ENCODE data around the gene CNNM4. TPM values are rescaled to one million over a fixed set of nuclear protein-coding genes. Genes with fewer than 3 reads are reported as not detected.
"Not testable (repeated sequence)": the region's sequence is repeated elsewhere in the genome, so short reads cannot be mapped to it uniquely, and the experiment has no call there.

The CNNM4 gene
- total RNA-seq, 2 experiments from 2014 or later, result 5.6 to 6.0 TPM

GRCh38 chr2:96775160-96775559 is 14.5 kb downstream of the CNNM4 start:
- H3K27me3 Mint-ChIP-seq (ENCODE audit: low read depth), result no peaks in the 10 kb centered on the region
- no peak overlapping the region for H3K27ac Mint-ChIP-seq
- intact Hi-C loops (cut with micrococcal nuclease), result no loop called here
- no peaks in the 10 kb centered on the region for H3K9me3 Mint-ChIP-seq
- no peak for DNase-seq
- CTCF ChIA-PET, result interaction anchor here (1.5 to 2.8 kb wide), 2 partner anchors 12 to 25 kb away, joined by 11 to 46 read pairs; partner anchors contain the start of gene CNNM4
- peaks cover 2% of the 10 kb centered on the region for H3K36me3 Mint-ChIP-seq (ENCODE audit: low read depth)
- peaks cover 21% of the 10 kb centered on the region for H3K4me1 Mint-ChIP-seq (ENCODE audit: low read depth)
- no peak overlapping the region for H3K4me3 Mint-ChIP-seq

- CTCF ChIA-PET, result no interaction called here
- no peak overlapping the region for H3K27ac Mint-ChIP-seq
- H3K4me3 Mint-ChIP-seq, result no peak overlapping the region
- H3K4me1 Mint-ChIP-seq (ENCODE audit: low read depth), result peaks cover 4% of the 10 kb centered on the region
- no peaks in the 10 kb centered on the region for H3K9me3 Mint-ChIP-seq
- H3K27me3 Mint-ChIP-seq (ENCODE audit: low read depth), result no peaks in the 10 kb centered on the region
- H3K36me3 Mint-ChIP-seq (ENCODE audit: low read depth), result peaks cover 2% of the 10 kb centered on the region
- intact Hi-C loops (cut with micrococcal nuclease), result no loop called here
- DNase-seq, result no peak
Observed at GRCh38 chr2:96783388-96783787, 22.7 kb downstream of the CNNM4 start.

GRCh38 chr2:96787411-96787810 is 26.7 kb downstream of the CNNM4 start:
- CTCF ChIA-PET, result no interaction called here
- Mint-ChIP-seq H3K9me3 (no peaks in the 10 kb centered on the region), H3K27me3 (ENCODE audit: low read depth) (no peaks in the 10 kb centered on the region), H3K36me3 (ENCODE audit: low read depth) (no peaks in the 10 kb centered on the region), H3K4me3 (no peak overlapping the region), H3K4me1 (ENCODE audit: low read depth) (peaks cover 4% of the 10 kb centered on the region), H3K27ac (no peak overlapping the region)
- intact Hi-C loops (cut with micrococcal nuclease), result no loop called here
- DNase-seq, result no peak

- CTCF ChIA-PET, result no interaction called here
- intact Hi-C loops (cut with micrococcal nuclease), result no loop called here
- no peak for DNase-seq
- Mint-ChIP-seq H3K9me3 (no peaks in the 10 kb centered on the region), H3K27ac (no peak overlapping the region), H3K4me1 (ENCODE audit: low read depth) (peaks cover 4% of the 10 kb centered on the region), H3K27me3 (ENCODE audit: low read depth) (no peaks in the 10 kb centered on the region), H3K36me3 (ENCODE audit: low read depth) (no peaks in the 10 kb centered on the region), H3K4me3 (no peak overlapping the region)
Observed at GRCh38 chr2:96788442-96789244, 27.9 kb downstream of the CNNM4 start.

GRCh38 chr2:96789245-96789617 is 28.5 kb downstream of the CNNM4 start:
- H3K4me3 Mint-ChIP-seq, result no peak overlapping the region
- CTCF ChIA-PET, result no interaction called here
- no peaks in the 10 kb centered on the region for H3K36me3 Mint-ChIP-seq (ENCODE audit: low read depth)
- intact Hi-C loops (cut with micrococcal nuclease), result no loop called here
- H3K4me1 Mint-ChIP-seq (ENCODE audit: low read depth), result peaks cover 4% of the 10 kb centered on the region
- no peaks in the 10 kb centered on the region for H3K9me3 Mint-ChIP-seq
- H3K27ac Mint-ChIP-seq, result no peak overlapping the region
- H3K27me3 Mint-ChIP-seq (ENCODE audit: low read depth), result no peaks in the 10 kb centered on the region
- no peak for DNase-seq

GRCh38 chr2:96792772-96793749 is 32.4 kb downstream of the CNNM4 start:
- H3K4me3 Mint-ChIP-seq, result no peak overlapping the region
- H3K36me3 Mint-ChIP-seq (ENCODE audit: low read depth), result no peaks in the 10 kb centered on the region
- no peaks in the 10 kb centered on the region for H3K9me3 Mint-ChIP-seq
- no peak for DNase-seq
- CTCF ChIA-PET, result no interaction called here
- no peaks in the 10 kb centered on the region for H3K27me3 Mint-ChIP-seq (ENCODE audit: low read depth)
- intact Hi-C loops (cut with micrococcal nuclease), result no loop called here
- no peak overlapping the region for H3K27ac Mint-ChIP-seq
- H3K4me1 Mint-ChIP-seq (ENCODE audit: low read depth), result no peaks in the 10 kb centered on the region

- H3K36me3 Mint-ChIP-seq (ENCODE audit: low read depth), result no peaks in the 10 kb centered on the region
- no peak overlapping the region for H3K4me3 Mint-ChIP-seq
- H3K9me3 Mint-ChIP-seq, result no peaks in the 10 kb centered on the region
- no peaks in the 10 kb centered on the region for H3K27me3 Mint-ChIP-seq (ENCODE audit: low read depth)
- no peak for DNase-seq
- H3K27ac Mint-ChIP-seq, result no peak overlapping the region
- no peaks in the 10 kb centered on the region for H3K4me1 Mint-ChIP-seq (ENCODE audit: low read depth)
- CTCF ChIA-PET, result no interaction called here
- intact Hi-C loops (cut with micrococcal nuclease), result no loop called here
Observed at GRCh38 chr2:96795076-96795475, 34.4 kb downstream of the CNNM4 start.

- DNase-seq; H3K4me3 Mint-ChIP-seq; H3K4me1 Mint-ChIP-seq (ENCODE audit: low read depth); intact Hi-C loops (cut with micrococcal nuclease); H3K36me3 Mint-ChIP-seq (ENCODE audit: low read depth); H3K27ac Mint-ChIP-seq; H3K27me3 Mint-ChIP-seq (ENCODE audit: low read depth); H3K9me3 Mint-ChIP-seq: not testable (repeated sequence)
- CTCF ChIA-PET, result interaction anchor here (0.6 kb wide), 1 partner anchor 92 kb away, joined by 4 read pairs; no protein-coding TSS in a partner anchor
Observed at GRCh38 chr2:96796497-96796896, 35.8 kb downstream of the CNNM4 start.

GRCh38 chr2:96797066-96797625 is 36.4 kb downstream of the CNNM4 start:
- Mint-ChIP-seq H3K27me3 (ENCODE audit: low read depth) (no peaks in the 10 kb centered on the region), H3K36me3 (ENCODE audit: low read depth) (no peaks in the 10 kb centered on the region), H3K4me3 (no peak overlapping the region), H3K9me3 (no peaks in the 10 kb centered on the region), H3K4me1 (ENCODE audit: low read depth) (no peaks in the 10 kb centered on the region), H3K27ac (no peak overlapping the region)
- DNase-seq, result no peak
- CTCF ChIA-PET, result interaction anchor here (0.5 to 1.2 kb wide), 2 partner anchors 37 to 140 kb away, joined by 3 to 4 read pairs; partner anchors contain the start of gene CNNM4
- intact Hi-C loops (cut with micrococcal nuclease), result no loop called here

- DNase-seq, result no peak
- no peaks in the 10 kb centered on the region for H3K9me3 Mint-ChIP-seq
- no peak overlapping the region for H3K27ac Mint-ChIP-seq
- CTCF ChIA-PET, result interaction anchor here (0.5 to 2.6 kb wide), 5 partner anchors 25 to 458 kb away, joined by 3 to 12 read pairs (median 10); partner anchors contain the start of gene CNNM4
- H3K36me3 Mint-ChIP-seq (ENCODE audit: low read depth), result no peaks in the 10 kb centered on the region
- intact Hi-C loops (cut with micrococcal nuclease), result no loop called here
- no peak overlapping the region for H3K4me3 Mint-ChIP-seq
- H3K27me3 Mint-ChIP-seq (ENCODE audit: low read depth), result no peaks in the 10 kb centered on the region
- no peaks in the 10 kb centered on the region for H3K4me1 Mint-ChIP-seq (ENCODE audit: low read depth)
Observed at GRCh38 chr2:96798733-96799622, 38.3 kb downstream of the CNNM4 start.

- no peaks in the 10 kb centered on the region for H3K36me3 Mint-ChIP-seq (ENCODE audit: low read depth)
- no peak overlapping the region for H3K4me3 Mint-ChIP-seq
- DNase-seq, result no peak
- CTCF ChIA-PET, result interaction anchor here (1.2 to 2.6 kb wide), 5 partner anchors 25 to 246 kb away, joined by 3 to 12 read pairs (median 10); partner anchors contain the start of gene CNNM4
- H3K9me3 Mint-ChIP-seq, result no peaks in the 10 kb centered on the region
- intact Hi-C loops (cut with micrococcal nuclease), result no loop called here
- H3K27me3 Mint-ChIP-seq (ENCODE audit: low read depth), result no peaks in the 10 kb centered on the region
- H3K27ac Mint-ChIP-seq, result no peak overlapping the region
- H3K4me1 Mint-ChIP-seq (ENCODE audit: low read depth), result no peaks in the 10 kb centered on the region
Observed at GRCh38 chr2:96799623-96799935, 38.9 kb downstream of the CNNM4 start.
